Measurements from ENCODE around the gene MAN1A2. TPM values are rescaled to one million over a fixed set of nuclear protein-coding genes. Genes with fewer than 3 reads are reported as not detected.
"Not testable (repeated sequence)": the region's sequence is repeated elsewhere in the genome, so short reads cannot be mapped to it uniquely, and the experiment has no call there.

MAN1A2 gene
- total RNA-seq, 1 experiment from 2014 or later = 21.0 TPM

GRCh38 chr1:117466761-117467160 is 99.5 kb downstream of the MAN1A2 start:
- DNase-seq = no peak
- no TSS peak for BruUV-seq (replicated peaks)

GRCh38 chr1:117467336-117467735 is 100.1 kb downstream of the MAN1A2 start:
- no TSS peak for BruUV-seq (replicated peaks)
- DNase-seq = no peak
- Histone ChIP-seq H3K9me3 (no peaks in the 10 kb centered on the region), H3K4me1 (no peaks in the 10 kb centered on the region), H3K27me3 (replicated peaks; ENCODE audit: control insufficient read depth, insufficient read depth, low read length) (no peaks in the 10 kb centered on the region), H3K4me3 (ENCODE audit: low read depth, low read length) (no peak overlapping the region), H3K36me3 (ENCODE audit: control insufficient read depth, insufficient read depth, low read length) (no peaks in the 10 kb centered on the region)
- Mint-ChIP-seq H3K4me1 (ENCODE audit: low read depth, unreplicated experiment) (no peaks in the 10 kb centered on the region), H3K4me3 (ENCODE audit: unreplicated experiment) (no peak overlapping the region), H3K9me3 (ENCODE audit: unreplicated experiment) (no peaks in the 10 kb centered on the region), H3K36me3 (ENCODE audit: insufficient read depth, unreplicated experiment) (no peaks in the 10 kb centered on the region), H3K27ac (ENCODE audit: unreplicated experiment) (no peak overlapping the region), H3K27me3 (ENCODE audit: insufficient read depth, unreplicated experiment) (no peaks in the 10 kb centered on the region)
- no peak for TF ChIP-seq CTCF (IDR thresholded peaks at IDR 0.05; ENCODE audit: insufficient read depth in 1 of 2, low read depth in 1 of 2, low read length in 1 of 2, severe bottlenecking in 1 of 2, unreplicated experiment in 1 of 2)
- intact Hi-C loops (cut with micrococcal nuclease; ENCODE audit: unreplicated experiment) = no loop called here
- CTCF ChIA-PET = no interaction called here
- POLR2A ChIA-PET = no interaction called here

More at GRCh38 chr1:117466761-117467160, 99.5 kb downstream of the MAN1A2 start:
- Histone ChIP-seq H3K27me3 (replicated peaks; ENCODE audit: control insufficient read depth, insufficient read depth, low read length) (no peaks in the 10 kb centered on the region), H3K4me3 (ENCODE audit: low read depth, low read length) (no peak overlapping the region), H3K36me3 (ENCODE audit: control insufficient read depth, insufficient read depth, low read length) (no peaks in the 10 kb centered on the region), H3K9me3 (no peaks in the 10 kb centered on the region), H3K4me1 (no peaks in the 10 kb centered on the region)
- Mint-ChIP-seq H3K27ac (ENCODE audit: unreplicated experiment) (no peak overlapping the region), H3K36me3 (ENCODE audit: insufficient read depth, unreplicated experiment) (no peaks in the 10 kb centered on the region), H3K27me3 (ENCODE audit: insufficient read depth, unreplicated experiment) (no peaks in the 10 kb centered on the region), H3K9me3 (ENCODE audit: unreplicated experiment) (no peaks in the 10 kb centered on the region), H3K4me1 (ENCODE audit: low read depth, unreplicated experiment) (no peaks in the 10 kb centered on the region), H3K4me3 (ENCODE audit: unreplicated experiment) (no peak overlapping the region)
- ChIA-PET CTCF (no interaction called here), POLR2A (no interaction called here)
- no peak for TF ChIP-seq CTCF (IDR thresholded peaks at IDR 0.05; ENCODE audit: insufficient read depth in 1 of 2, low read depth in 1 of 2, low read length in 1 of 2, severe bottlenecking in 1 of 2, unreplicated experiment in 1 of 2)
- intact Hi-C loops (cut with micrococcal nuclease; ENCODE audit: unreplicated experiment) = no loop called here

- no peak for DNase-seq
- H3K27me3 ChIP-seq (replicated peaks; ENCODE audit: control insufficient read depth, insufficient read depth, low read length) = no peaks in the 10 kb centered on the region
- H3K36me3 ChIP-seq (ENCODE audit: control insufficient read depth, insufficient read depth, low read length) = no peaks in the 10 kb centered on the region
- no peak overlapping the region for H3K4me3 ChIP-seq (ENCODE audit: low read depth, low read length)
- Mint-ChIP-seq H3K27ac (ENCODE audit: unreplicated experiment) (no peak overlapping the region), H3K27me3 (ENCODE audit: insufficient read depth, unreplicated experiment) (no peaks in the 10 kb centered on the region), H3K9me3 (ENCODE audit: unreplicated experiment) (no peaks in the 10 kb centered on the region), H3K36me3 (ENCODE audit: insufficient read depth, unreplicated experiment) (no peaks in the 10 kb centered on the region), H3K4me1 (ENCODE audit: low read depth, unreplicated experiment) (no peaks in the 10 kb centered on the region), H3K4me3 (ENCODE audit: unreplicated experiment) (no peak overlapping the region)
- TF ChIP-seq CTCF (IDR thresholded peaks at IDR 0.05; ENCODE audit: insufficient read depth in 1 of 2, low read depth in 1 of 2, low read length in 1 of 2, severe bottlenecking in 1 of 2, unreplicated experiment in 1 of 2) = no peak
- BruUV-seq (replicated peaks) = no TSS peak
- H3K9me3 ChIP-seq = no peaks in the 10 kb centered on the region
- intact Hi-C loops (cut with micrococcal nuclease; ENCODE audit: unreplicated experiment) = no loop called here
- no peaks in the 10 kb centered on the region for H3K4me1 ChIP-seq
- ChIA-PET POLR2A (no interaction called here), CTCF (no interaction called here)
Observed at GRCh38 chr1:117473063-117473462, 105.8 kb downstream of the MAN1A2 start.

GRCh38 chr1:117475495-117475894 is 108.2 kb downstream of the MAN1A2 start:
- H3K27me3 ChIP-seq (replicated peaks; ENCODE audit: control insufficient read depth, insufficient read depth, low read length); H3K4me3 ChIP-seq (ENCODE audit: low read depth, low read length); H3K4me3 Mint-ChIP-seq (ENCODE audit: unreplicated experiment); POLR2A ChIA-PET; H3K9me3 ChIP-seq; H3K27ac Mint-ChIP-seq (ENCODE audit: unreplicated experiment); H3K9me3 Mint-ChIP-seq (ENCODE audit: unreplicated experiment); H3K36me3 ChIP-seq (ENCODE audit: control insufficient read depth, insufficient read depth, low read length); intact Hi-C loops (cut with micrococcal nuclease; ENCODE audit: unreplicated experiment); H3K4me1 Mint-ChIP-seq (ENCODE audit: low read depth, unreplicated experiment); H3K27me3 Mint-ChIP-seq (ENCODE audit: insufficient read depth, unreplicated experiment); BruUV-seq (replicated peaks); DNase-seq; H3K4me1 ChIP-seq; H3K36me3 Mint-ChIP-seq (ENCODE audit: insufficient read depth, unreplicated experiment); CTCF ChIA-PET: not testable (repeated sequence)

All from Caco-2 (cell line).